Activated naive CD8-positive, alpha-beta T cell treated with anti-CD3 and anti-CD28 coated beads, Interleukin-2, amount 10 ng/mL, durations not matched to agents 7 days and 5 days (primary cell): ENCODE data around the gene CHRNB1. TPM values are rescaled to one million over a fixed set of nuclear protein-coding genes. Genes with fewer than 3 reads are reported as not detected.
"Not testable (repeated sequence)": the region's sequence is repeated elsewhere in the genome, so short reads cannot be mapped to it uniquely, and the experiment has no call there.

Source experiments
- ATAC-seq: fragments of 150-1000 bp; cut with Tn5 transposase; one replicate; pipeline ENCODE4 v1.10.0; 2021; ENCODE audit warnings: low read depth, moderate library complexity
- POLR2A ChIA-PET: fragments of 350-600 bp; sonication (Branson Sonifier 250); formaldehyde crosslinking; loops from one replicate; lab custom pipeline; 2021; ENCODE audit warnings: antibody characterized with exemption; lab: Charles Lee
- DNase-seq: peaks from one replicate; pipeline ENCODE4 v3.0.0; 2021
- H3K27ac Mint-ChIP-seq: one replicate; pipeline ENCODE4 v1.8.0; 2022; ENCODE audit warnings: mild to moderate bottlenecking, mixed read lengths
- H3K27me3 Mint-ChIP-seq: one replicate; pipeline ENCODE4 v1.8.0; 2022; ENCODE audit warnings: mild to moderate bottlenecking, moderate library complexity, mixed read lengths
- H3K36me3 Mint-ChIP-seq: one replicate; pipeline ENCODE4 v1.8.0; 2021; ENCODE audit warnings: mild to moderate bottlenecking, mixed read lengths
- H3K4me1 Mint-ChIP-seq: one replicate; pipeline ENCODE4 v1.8.0; 2021; ENCODE audit warnings: mixed read lengths
- H3K4me3 Mint-ChIP-seq: one replicate; pipeline ENCODE4 v1.8.0; 2022; ENCODE audit warnings: mild to moderate bottlenecking, moderate library complexity, mixed read lengths
- H3K9me3 Mint-ChIP-seq: one replicate; pipeline ENCODE4 v1.8.0; 2021; ENCODE audit warnings: mixed read lengths
- total RNA-seq, 2 experiments: library from RNA; stranded (reverse); gene quantifications; one replicate each; pipeline ENCODE4 v1.2.3, GENCODE V29; 2021

The CHRNB1 gene
- total RNA-seq, 2 experiments from 2014 or later, result 15.2 to 15.7 TPM

DNA sequence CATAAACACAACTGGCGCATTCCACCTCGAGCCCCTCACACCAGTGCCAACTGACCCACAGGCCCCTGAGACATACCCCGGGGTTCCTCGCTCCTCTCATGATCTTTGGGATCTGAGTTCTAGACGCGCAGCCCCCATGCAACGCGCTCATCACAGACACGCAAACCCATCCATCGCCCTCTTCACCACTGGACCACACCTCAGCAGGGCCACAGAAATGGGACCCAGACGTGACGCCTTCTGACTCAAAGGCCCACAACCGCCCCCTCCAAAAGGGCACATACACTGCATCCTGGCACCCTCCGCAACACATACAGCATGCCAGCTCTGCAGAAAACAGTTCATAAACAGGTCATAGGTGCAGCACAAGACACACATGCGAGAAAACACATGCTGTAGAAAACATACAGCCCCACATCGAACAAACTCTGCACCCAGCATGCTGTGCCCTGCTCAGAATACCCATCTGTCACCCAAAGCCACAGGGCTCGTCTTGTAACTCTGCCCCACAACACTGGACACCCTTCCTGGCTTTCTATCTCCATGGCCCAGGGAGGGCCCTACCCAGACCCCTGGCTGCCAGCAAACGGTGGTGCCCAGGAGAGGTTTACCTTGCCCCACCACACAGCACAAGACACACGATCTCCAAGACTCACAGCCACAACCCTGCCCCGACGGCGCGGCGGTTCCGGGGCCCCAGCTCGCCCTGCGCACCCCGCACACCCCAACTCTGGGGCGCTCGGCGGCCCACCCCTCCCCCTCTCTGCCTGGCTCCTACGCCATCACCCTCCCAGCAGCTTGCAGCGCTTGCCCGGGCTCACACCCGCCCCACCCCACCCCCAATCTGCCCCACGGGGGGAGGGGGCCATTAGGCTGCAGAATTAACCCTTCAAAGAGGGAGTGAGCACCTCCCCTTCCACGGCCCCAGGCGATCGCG is 33.7 kb downstream of the CHRNB1 start:
- ATAC-seq, result peak; percentile 31
- H3K27me3 Mint-ChIP-seq, result no peaks in the 10 kb centered on the region
- peak overlapping the region; percentile 89 for H3K27ac Mint-ChIP-seq
- POLR2A ChIA-PET, result interaction anchor here (0.6 to 7.4 kb wide), 19 partner anchors 8 to 206 kb away, joined by 3 to 94 read pairs (median 6); partner anchors contain the start of genes ACAP1, CHRNB1, FGF11 and NEURL4
- H3K9me3 Mint-ChIP-seq, result no peaks in the 10 kb centered on the region
- H3K4me3 Mint-ChIP-seq, result peak overlapping the region; percentile 95
- H3K4me1 Mint-ChIP-seq, result peaks cover 49% of the 10 kb centered on the region
- DNase-seq, result peak; percentile 79
- H3K36me3 Mint-ChIP-seq, result peaks cover 13% of the 10 kb centered on the region

DNA sequence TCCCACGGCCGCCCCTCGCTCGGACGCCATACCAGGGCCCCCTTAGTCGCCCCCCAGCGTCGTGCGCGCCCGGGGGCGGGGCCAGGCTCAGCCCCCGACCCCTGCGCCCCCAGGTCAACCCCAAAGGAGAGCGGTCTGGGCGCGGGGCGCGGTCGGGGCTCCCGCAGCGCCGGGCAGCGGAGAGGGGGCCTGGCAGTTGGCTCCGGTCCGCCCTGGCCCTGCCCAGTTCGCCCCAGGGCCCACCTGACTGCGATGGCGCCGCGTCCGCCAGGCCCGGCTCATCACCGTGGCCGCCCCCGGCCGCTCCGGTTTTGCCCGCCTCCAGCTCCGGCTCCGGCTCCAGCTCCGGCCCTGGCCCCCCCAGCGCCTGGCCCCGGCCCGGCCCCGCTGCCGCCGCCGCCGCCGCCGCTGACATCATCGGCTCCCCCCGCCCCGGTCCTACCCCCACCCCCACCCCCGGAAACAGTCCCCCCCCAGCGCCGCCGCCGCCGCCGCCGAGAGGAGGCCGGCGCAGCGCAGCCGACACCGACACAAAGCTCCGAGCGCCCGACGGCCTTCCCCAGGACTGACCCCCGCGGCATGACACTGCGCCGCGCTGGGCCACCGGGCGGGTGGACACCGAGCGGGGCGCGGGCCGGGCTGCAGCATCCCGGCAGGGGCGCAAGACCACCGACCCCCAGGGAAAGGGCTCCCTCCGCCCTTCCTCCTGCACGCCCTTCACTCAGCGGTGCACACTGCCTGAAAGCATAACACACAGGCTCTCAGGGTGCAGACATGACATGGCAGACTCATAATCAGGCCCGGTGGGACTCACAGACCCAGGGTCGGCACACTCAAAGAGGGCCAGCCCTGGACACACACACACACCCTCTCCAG is 34.6 kb downstream of the CHRNB1 start, which contains the start of gene ZBTB4:
Gene ZBTB4 (minus strand): TSS at position 419 of the 876 bp plus-strand sequence. CDS start 12,830 bp downstream, outside the sequence.
- Mint-ChIP-seq H3K4me3 (peak within 1 kb of the TSS; percentile 95), H3K4me1 (peaks cover 49% of the 10 kb centered on the region), H3K9me3 (no peaks in the 10 kb centered on the region), H3K27me3 (no peaks in the 10 kb centered on the region), H3K36me3 (peaks cover 13% of the 10 kb centered on the region), H3K27ac (peak within 1 kb of the TSS; percentile 94)
- POLR2A ChIA-PET, result interaction anchor here (0.6 to 7.4 kb wide), 24 partner anchors 7 to 917 kb away, joined by 3 to 94 read pairs (median 4); partner anchors contain the start of genes ACAP1, CHRNB1, FGF11 and FXR2
- ATAC-seq (peak; percentile 7), DNase-seq (peak; percentile 82)

DNA sequence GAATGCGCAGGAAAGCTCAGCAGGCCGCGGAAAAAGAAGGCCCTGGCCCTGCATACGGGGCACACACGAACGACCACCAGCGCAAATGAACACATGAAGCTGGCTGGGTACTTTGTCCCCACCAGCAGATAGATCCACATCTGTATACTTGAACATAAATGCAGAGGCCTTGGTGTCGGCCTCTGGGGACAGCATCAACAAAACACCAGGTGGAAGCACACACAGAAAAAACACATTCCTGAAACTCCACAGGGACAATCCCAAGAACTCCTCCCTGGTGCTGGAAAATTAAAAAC is 35.2 kb downstream of the CHRNB1 start:
- Mint-ChIP-seq H3K9me3 (no peaks in the 10 kb centered on the region), H3K4me3 (peak overlapping the region; percentile 92), H3K27ac (peak overlapping the region; percentile 94), H3K36me3 (peaks cover 15% of the 10 kb centered on the region), H3K4me1 (peaks cover 49% of the 10 kb centered on the region), H3K27me3 (no peaks in the 10 kb centered on the region)
- ATAC-seq (no peak), DNase-seq (no peak)
- POLR2A ChIA-PET, result interaction anchor here (0.6 to 7.4 kb wide), 19 partner anchors 6 to 207 kb away, joined by 3 to 94 read pairs (median 5); partner anchors contain the start of genes ACAP1, CHRNB1, FGF11 and FXR2

DNA sequence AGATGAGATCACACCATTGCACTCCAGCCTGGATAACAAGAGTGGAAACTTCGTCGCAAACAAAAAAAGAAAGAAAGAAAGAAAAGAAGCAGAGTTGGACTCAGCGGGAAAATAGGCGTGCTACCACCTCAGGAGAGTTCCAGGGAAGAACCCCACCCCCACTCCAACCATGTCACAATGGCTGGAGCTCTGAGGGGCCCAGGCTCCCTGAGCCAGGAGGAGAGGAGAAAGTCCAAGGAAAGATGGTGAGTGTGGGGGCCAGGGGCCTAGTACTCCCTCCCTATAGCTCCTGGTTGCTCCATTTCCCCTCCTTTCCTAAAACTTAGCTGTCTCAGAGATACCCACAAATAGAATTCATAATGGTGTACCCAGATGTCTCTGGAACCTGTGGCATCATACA is 36.4 kb downstream of the CHRNB1 start, which contains the start of gene SLC35G6:
Gene SLC35G6 (plus strand): TSS at position 172 of the 400 bp plus-strand sequence. CDS start 71 bp downstream, at position 243.
- peak within 1 kb of the TSS; percentile 94 for H3K4me3 Mint-ChIP-seq
- not testable (repeated sequence) for H3K27me3 Mint-ChIP-seq, ATAC-seq, DNase-seq, H3K9me3 Mint-ChIP-seq
- H3K27ac Mint-ChIP-seq, result peak within 1 kb of the TSS; percentile 99
- peaks cover 23% of the 10 kb centered on the region for H3K36me3 Mint-ChIP-seq
- POLR2A ChIA-PET, result interaction anchor here (0.6 to 7.4 kb wide), 4 partner anchors 44 to 205 kb away, joined by 3 to 66 read pairs (median 6); partner anchors contain the start of genes TMEM102 and TP53
- H3K4me1 Mint-ChIP-seq, result peaks cover 52% of the 10 kb centered on the region

DNA sequence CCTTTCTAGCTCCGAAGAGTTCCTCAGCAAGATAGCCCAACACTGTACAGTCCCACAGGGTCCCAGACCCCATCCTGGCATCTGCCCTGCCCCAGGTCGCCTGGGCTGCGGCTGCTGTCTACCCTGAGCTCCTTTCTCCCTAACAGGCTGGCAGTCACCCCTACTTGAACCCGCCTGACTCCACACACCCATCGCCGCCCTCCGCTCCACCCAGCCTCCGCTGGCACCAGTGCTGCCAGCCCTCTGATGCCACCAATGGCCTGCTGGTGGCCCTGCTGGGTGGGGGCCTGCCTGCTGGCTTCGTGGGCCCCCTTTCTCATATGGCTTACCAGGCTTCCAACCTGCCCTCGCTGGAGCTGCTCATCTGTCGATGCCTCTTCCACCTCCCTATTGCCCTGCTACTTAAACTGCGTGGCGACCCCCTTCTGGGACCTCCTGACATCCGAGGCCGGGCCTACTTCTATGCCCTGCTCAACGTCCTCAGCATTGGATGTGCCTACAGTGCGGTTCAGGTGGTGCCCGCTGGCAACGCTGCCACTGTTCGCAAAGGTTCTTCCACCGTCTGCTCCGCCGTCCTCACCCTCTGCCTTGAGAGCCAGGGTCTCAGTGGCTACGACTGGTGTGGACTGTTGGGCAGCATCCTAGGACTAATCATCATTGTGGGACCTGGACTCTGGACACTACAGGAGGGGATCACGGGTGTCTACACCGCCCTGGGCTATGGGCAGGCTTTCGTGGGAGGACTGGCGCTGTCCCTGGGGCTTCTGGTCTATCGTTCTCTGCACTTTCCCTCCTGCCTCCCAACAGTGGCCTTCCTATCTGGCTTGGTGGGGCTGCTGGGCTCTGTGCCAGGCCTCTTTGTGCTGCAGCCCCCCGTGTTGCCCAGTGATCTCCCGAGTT is 37.2 kb downstream of the CHRNB1 start:
- Mint-ChIP-seq H3K4me1 (peaks cover 49% of the 10 kb centered on the region), H3K4me3 (peak overlapping the region; percentile 94), H3K27ac (peak overlapping the region; percentile 99), H3K36me3 (peaks cover 23% of the 10 kb centered on the region)
- DNase-seq, ATAC-seq, H3K27me3 Mint-ChIP-seq, H3K9me3 Mint-ChIP-seq: not testable (repeated sequence)
- POLR2A ChIA-PET, result interaction anchor here (0.6 to 7.4 kb wide), 7 partner anchors 20 to 205 kb away, joined by 4 to 66 read pairs (median 46); partner anchors contain the start of genes TMEM102, TP53 and WRAP53

DNA sequence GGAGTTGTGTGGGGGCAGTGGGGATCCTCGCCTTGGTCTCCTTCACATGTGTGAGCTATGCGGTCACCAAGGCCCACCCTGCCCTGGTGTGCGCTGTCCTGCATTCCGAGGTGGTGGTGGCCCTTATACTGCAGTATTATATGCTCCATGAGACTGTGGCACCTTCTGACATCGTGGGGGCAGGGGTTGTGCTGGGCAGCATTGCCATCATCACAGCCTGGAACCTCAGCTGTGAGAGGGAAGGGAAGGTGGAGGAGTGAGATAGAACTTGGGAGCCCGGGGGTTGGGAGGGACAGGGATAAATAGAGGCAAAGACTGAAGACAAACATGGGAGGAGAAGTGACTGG is 37.9 kb downstream of the CHRNB1 start:
- Mint-ChIP-seq H3K36me3 (peaks cover 27% of the 10 kb centered on the region), H3K4me1 (peaks cover 48% of the 10 kb centered on the region), H3K4me3 (peak overlapping the region; percentile 94), H3K27ac (peak overlapping the region; percentile 99)
- not testable (repeated sequence) for H3K9me3 Mint-ChIP-seq, DNase-seq, H3K27me3 Mint-ChIP-seq, ATAC-seq
- POLR2A ChIA-PET, result interaction anchor here (2.2 to 6.6 kb wide), 6 partner anchors 21 to 204 kb away, joined by 15 to 65 read pairs (median 53); partner anchors contain the start of genes ACAP1, CHRNB1, FGF11 and TMEM102

DNA sequence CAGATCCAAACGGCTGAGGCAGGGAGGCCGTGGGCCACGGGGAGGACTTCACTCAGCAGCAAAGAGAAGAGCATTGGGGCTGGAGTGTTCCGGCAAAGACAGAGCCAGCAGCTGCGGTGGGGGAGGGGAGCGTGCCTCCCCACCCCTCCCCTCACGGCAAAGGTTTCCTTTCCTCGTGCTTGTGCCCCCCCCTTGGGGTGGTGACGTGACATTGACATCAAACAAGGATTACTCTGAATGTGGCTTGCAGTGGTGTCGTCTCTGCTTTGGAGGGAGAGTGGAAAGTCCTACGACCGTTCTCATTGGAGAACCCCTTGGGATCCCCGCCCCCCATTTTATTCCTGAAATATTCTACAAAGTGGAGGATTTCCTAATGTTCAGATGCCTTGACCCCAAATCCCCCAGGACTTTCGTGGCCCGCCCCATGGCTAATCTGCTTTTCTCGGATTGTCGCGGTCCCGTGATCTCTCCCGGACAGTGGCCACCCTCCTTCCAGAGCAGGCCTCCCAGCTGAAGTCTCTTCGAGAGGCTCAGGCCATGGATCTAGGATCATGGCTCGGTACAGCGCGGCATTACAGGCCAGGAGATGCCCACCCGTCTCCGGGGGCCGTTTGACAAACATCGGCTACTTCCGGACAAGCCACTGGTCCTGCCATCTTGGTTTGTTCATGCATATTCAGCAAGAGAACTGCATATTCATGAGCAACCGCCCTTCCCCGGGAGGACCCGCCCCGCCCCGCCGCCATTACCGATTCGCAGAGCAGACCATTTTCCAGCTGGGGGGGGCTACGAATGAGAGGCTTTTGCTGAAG is 38.6 kb downstream of the CHRNB1 start:
- ATAC-seq (peak; percentile 49), DNase-seq (peak; percentile 92)
- Mint-ChIP-seq H3K4me1 (peaks cover 44% of the 10 kb centered on the region), H3K9me3 (no peaks in the 10 kb centered on the region), H3K4me3 (peak overlapping the region; percentile 94), H3K36me3 (peaks cover 20% of the 10 kb centered on the region), H3K27me3 (no peaks in the 10 kb centered on the region), H3K27ac (peak overlapping the region; percentile 99)
- POLR2A ChIA-PET, result interaction anchor here (0.5 to 6.6 kb wide), 23 partner anchors 6 to 801 kb away, joined by 3 to 65 read pairs (median 8); partner anchors contain the start of genes ACAP1, CHRNB1, FGF11 and FXR2

DNA sequence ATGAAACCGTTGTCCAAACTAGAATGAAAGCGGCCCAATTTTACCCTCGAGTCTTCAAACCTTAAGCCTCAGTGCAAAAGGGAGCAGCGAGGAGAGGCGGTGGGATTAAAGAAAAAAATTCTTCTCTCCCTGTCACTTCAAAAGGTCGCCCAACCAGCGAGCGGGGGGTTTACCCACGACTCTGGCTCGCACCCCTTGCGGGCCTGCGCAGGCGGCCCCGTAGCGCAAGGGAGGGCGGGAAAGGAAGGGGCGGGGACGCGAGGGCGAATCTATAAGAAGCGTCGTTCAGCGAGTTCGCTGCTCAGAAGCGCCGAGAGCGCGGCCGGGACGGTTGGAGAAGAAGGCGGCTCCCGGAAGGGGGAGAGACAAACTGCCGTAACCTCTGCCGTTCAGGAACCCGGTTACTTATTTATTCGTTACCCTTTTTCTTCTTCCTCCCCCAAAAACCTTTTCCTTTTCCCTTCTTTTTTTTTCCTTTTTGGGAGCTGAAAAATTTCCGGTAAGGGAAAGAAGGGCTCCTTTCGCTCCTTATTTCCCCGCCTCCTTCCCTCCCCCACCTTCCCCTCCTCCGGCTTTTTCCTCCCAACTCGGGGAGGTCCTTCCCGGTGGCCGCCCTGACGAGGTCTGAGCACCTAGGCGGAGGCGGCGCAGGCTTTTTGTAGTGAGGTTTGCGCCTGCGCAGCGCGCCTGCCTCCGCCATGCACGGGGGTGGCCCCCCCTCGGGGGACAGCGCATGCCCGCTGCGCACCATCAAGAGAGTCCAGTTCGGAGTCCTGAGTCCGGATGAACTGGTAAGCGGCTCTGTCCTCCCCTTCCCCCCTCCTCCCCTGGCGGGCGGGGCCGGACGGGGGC is 39.4 kb downstream of the CHRNB1 start, which contains the start of gene POLR2A:
Gene POLR2A (plus strand): TSS at position 300 of the 852 bp plus-strand sequence.
- POLR2A ChIA-PET, result interaction anchor here (0.5 to 6.6 kb wide), 29 partner anchors 7 to 800 kb away, joined by 3 to 65 read pairs (median 6); partner anchors contain the start of genes ACAP1, CD68, CHRNB1 and FGF11
- H3K9me3 Mint-ChIP-seq, result no peaks in the 10 kb centered on the region
- H3K36me3 Mint-ChIP-seq, result peaks cover 21% of the 10 kb centered on the region
- H3K4me3 Mint-ChIP-seq, result peak within 1 kb of the TSS; percentile 94
- ATAC-seq (peak; percentile 69), DNase-seq (peak; percentile 99)
- H3K4me1 Mint-ChIP-seq, result peaks cover 47% of the 10 kb centered on the region
- no peaks in the 10 kb centered on the region for H3K27me3 Mint-ChIP-seq
- peak within 1 kb of the TSS; percentile 99 for H3K27ac Mint-ChIP-seq

DNA sequence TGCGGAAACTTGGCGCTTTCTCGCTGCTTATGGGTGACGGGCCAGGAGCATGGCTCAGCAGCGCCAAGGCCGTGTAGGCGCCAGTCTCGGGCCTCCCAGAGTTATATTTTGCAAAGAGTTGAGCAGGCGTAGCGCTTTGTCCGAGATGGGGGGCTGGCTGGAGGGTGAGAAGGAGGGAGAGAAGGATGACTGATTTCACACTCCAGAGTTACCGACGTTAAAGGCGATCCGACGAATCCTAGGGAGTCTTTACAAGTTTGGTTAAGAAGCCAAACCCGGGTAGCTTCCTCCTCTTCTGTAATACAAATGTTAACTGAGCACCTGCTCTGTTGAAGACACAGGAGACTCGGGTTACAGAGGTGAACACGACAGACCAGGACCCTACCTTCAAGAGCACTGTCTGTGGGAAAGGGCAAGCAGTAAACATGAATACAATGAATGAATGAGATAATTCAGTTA is 40.1 kb downstream of the CHRNB1 start:
- no peak for DNase-seq
- peaks cover 50% of the 10 kb centered on the region for H3K4me1 Mint-ChIP-seq
- H3K9me3 Mint-ChIP-seq, result no peaks in the 10 kb centered on the region
- peak overlapping the region; percentile 99 for H3K27ac Mint-ChIP-seq
- POLR2A ChIA-PET, result interaction anchor here (0.6 to 6.6 kb wide), 25 partner anchors 7 to 228 kb away, joined by 3 to 65 read pairs (median 7); partner anchors contain the start of genes ACAP1, CD68, CHRNB1 and FGF11
- peak overlapping the region; percentile 94 for H3K4me3 Mint-ChIP-seq
- no peaks in the 10 kb centered on the region for H3K27me3 Mint-ChIP-seq
- H3K36me3 Mint-ChIP-seq, result peaks cover 21% of the 10 kb centered on the region
- no peak for ATAC-seq

DNA sequence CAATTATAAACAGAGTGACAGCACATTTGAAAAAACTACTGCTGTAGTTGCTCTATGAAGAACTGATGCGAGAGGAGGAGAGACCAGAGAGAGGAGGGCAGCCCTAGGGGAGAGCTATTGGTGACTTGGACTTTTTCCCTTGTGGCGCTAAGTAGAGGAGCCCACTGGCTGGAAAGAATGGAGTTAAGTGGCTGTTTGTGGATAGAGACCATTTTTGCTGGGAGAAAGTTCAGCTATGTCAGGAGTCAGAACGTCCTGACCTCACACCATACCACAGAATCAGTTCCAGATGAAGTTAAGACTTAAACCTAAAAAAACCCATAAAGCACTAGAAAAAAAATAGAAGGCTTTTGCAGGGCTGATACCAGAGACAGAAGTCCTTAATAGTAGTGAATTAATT is 41.3 kb downstream of the CHRNB1 start:
- H3K9me3 Mint-ChIP-seq, result no peaks in the 10 kb centered on the region
- no peaks in the 10 kb centered on the region for H3K27me3 Mint-ChIP-seq
- POLR2A ChIA-PET, result interaction anchor here (0.6 to 6.6 kb wide), 14 partner anchors 9 to 200 kb away, joined by 3 to 65 read pairs (median 10); partner anchors contain the start of genes ACAP1, CHRNB1, FGF11 and TMEM102
- H3K4me3 Mint-ChIP-seq, result peak overlapping the region; percentile 94
- no peak for DNase-seq
- peaks cover 25% of the 10 kb centered on the region for H3K36me3 Mint-ChIP-seq
- peaks cover 53% of the 10 kb centered on the region for H3K4me1 Mint-ChIP-seq
- peak overlapping the region; percentile 65 for H3K27ac Mint-ChIP-seq
- no peak for ATAC-seq
